ENCODE data around the gene PHF12.
"Not testable (repeated sequence)": the region's sequence is repeated elsewhere in the genome, so short reads cannot be mapped to it uniquely, and the experiment has no call there.

PHF12 gene

DNA sequence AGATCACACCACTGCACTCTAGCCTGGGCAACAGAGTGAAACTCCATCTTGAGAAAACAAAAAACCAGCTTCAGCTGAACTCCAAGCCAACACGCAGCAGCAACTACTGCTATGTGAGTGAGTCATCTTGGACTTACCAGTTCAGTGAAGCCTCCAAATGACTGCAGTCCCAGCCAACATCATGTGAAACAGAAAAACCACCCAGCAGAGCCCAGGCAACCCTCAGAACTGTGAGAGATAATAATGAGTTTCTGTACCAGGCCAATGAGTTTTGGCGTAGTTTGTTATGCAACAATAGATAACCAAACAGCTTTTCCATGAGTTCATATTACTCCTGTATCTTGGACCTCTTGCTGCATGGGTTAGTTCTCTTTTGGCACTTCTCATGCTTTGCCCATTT, 23.3 kb downstream of the PHF12 start:
- no peak for DNase-seq

- DNase-seq: no peak
Observed at GRCh38 chr17:28926786-28927185, 24.5 kb downstream of the PHF12 start.

GRCh38 chr17:28926366-28926765, 25.0 kb downstream of the PHF12 start:
- no peak for DNase-seq

- DNase-seq: no peak
Observed at GRCh38 chr17:28925912-28926365, 25.4 kb downstream of the PHF12 start.

- no peak for DNase-seq
Observed at GRCh38 chr17:28920201-28920600, 31.1 kb downstream of the PHF12 start.

- DNase-seq: no peak
Observed at GRCh38 chr17:28918295-28918694, 33.0 kb downstream of the PHF12 start.

DNA sequence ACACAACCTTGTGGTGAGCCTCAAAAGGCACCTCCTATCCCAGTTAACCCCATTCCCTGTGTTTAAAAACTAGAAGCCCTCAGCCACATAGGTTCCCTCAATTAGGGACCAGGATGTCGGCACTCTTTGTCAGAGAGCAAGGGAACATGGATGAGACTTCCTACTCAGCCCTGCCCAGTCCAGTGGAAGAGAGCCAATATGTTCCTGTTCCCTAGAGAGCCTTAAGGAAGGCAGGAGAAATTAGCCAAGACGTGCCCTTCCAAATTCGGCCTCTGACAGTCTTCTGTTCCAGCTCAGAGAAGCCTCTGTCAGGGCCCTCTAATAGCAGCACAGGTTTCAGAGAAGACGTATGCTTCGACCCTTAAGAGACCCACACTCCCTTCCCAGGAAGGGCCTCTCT, 33.9 kb downstream of the PHF12 start:
- DNase-seq: no peak

GRCh38 chr17:28917029-28917428, 34.3 kb downstream of the PHF12 start:
- DNase-seq: no peak

- DNase-seq: peak; percentile 46
Observed at GRCh38 chr17:28916302-28916934, 34.9 kb downstream of the PHF12 start.

DNA sequence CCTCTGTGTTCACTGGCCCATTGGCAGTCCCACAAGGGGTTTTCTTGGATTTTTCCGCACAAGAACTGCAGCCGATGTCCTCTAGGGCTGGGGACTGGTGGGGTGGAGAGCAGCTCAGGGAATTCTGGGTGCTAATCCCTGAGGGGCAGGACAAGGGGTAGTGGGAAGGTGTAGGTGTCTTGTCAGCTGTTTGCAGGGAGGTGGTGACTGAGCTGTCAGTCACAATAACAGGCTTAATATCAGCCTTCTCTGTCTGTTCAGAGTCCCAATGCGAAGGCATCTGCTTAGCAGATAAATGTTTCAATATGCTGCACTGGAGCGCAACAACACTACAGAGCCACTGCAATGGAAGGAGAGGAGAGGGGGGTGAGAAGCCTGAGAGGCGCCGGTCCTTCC, 38.4 kb downstream of the PHF12 start:
- DNase-seq: no peak

- DNase-seq: peak; percentile 16
Observed at GRCh38 chr17:28912281-28912937, 38.9 kb downstream of the PHF12 start.

GRCh38 chr17:28911411-28912045, 39.8 kb downstream of the PHF12 start:
- no peak for DNase-seq

DNA sequence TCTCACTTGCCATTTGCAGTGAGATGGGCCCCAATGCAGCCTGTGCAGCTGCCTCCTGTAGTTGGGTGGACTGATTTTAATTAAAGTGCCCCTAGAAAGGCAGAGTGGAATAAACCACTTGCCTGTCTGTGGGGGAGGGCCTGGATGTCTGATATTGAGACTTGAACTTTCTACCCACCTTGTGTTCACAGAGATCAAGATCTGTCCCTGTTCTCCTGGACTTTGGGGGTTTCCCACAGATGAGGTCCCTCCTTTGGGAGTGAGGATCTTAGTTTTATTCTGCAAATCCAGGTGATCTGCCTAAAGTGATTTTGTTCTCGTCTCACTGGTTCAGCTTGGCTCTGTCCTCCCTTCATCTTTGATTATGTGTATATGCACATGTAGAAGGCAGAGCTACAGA, 40.8 kb downstream of the PHF12 start:
- no peak for DNase-seq

DNA sequence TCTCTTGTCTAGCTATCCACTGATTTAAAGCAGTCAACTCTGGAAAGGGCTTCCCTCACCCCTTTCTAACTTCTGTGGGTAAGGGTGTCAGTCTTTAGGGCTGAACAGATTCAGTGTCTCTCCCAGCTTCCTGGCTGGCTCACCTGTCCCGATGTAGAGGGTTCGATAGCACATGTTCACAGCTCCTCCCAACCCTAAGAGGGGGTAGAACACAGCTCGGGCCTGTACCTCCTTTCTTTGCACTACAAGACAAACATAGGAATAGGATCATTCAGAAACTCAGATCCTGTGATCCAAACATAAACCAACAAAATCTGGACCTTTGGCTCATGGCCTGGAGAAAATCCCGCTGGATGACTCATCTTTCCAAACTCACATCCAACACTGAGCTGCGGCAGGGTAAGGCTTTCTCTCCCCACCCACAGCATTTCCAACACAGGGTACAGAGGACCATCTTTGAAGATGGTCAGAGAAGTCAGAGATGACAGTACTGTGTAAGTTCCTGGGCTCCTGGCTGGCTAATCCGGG, 42.6 kb downstream of the PHF12 start:
- DNase-seq: no peak

- no peak for DNase-seq
Observed at GRCh38 chr17:28907709-28908475, 43.4 kb downstream of the PHF12 start.

GRCh38 chr17:28906706-28907438, 44.4 kb downstream of the PHF12 start:
- no peak for DNase-seq

- DNase-seq: no peak
Observed at GRCh38 chr17:28906276-28906675, 45.0 kb downstream of the PHF12 start.

GRCh38 chr17:28904800-28905199, 46.5 kb downstream of the PHF12 start:
- DNase-seq: no peak

- DNase-seq: not testable (repeated sequence)
Observed at GRCh38 chr17:28903546-28903841, 47.8 kb downstream of the PHF12 start.

DNA sequence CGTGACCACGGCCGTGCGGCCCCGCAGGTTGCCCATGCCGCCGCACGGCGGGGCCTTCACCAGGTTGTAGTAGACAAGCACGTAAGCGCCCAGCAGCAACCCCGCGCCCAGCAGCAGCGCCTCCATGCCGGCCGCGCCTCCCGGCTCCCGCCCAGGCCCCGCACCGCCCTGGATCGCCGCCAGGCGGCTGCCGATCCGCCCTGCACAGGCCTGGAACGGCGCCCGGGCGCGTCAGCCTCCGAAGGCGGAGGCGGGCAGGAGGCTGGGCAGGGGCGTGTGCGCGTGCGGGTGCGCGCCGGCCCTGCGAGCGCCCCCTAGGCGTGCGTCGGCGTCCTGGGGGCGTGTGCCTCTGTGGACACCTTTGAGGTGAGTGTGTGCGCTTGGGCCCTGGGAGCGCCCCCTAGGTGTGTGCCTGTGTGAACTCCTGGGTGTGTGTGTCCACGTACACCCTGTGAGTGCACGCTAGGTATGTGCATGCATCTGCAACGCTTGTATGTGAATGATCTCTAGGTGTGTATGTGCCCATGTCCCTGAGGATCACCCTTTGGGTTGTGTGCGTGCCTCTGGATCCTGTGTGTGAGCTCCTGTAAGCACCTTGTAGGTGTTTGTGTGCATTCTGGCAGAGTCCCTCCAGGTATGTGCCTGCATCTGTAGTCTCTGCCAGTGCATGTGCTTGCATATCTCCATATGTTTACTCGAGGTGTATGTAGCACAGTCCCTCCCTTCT, 48.3 kb downstream of the PHF12 start, which contains the start of gene DHRS13:
DHRS13 (minus strand) TSS at position 261 of the 727 bp plus-strand sequence; CDS start at position 126, 135 bp downstream.
- peak; percentile 82 for DNase-seq

GRCh38 chr17:28901866-28902818, 49.2 kb downstream of the PHF12 start:
- DNase-seq: peak; percentile 49

Measured in midbrain (tissue), 1 donor.